HG02885 (cell line): Measurements from ENCODE around the gene DNM2.
"Not testable (repeated sequence)": the region's sequence is repeated elsewhere in the genome, so short reads cannot be mapped to it uniquely, and the experiment has no call there.

Experiments used
- ATAC-seq: cut with Tn5 transposase; IDR thresholded peaks from one replicate; pipeline ENCODE4 v1.9.1; 2021; ENCODE audit warnings: mild to moderate bottlenecking; ENCODE audit not compliant: unreplicated experiment, poor library complexity

The DNM2 gene

DNA sequence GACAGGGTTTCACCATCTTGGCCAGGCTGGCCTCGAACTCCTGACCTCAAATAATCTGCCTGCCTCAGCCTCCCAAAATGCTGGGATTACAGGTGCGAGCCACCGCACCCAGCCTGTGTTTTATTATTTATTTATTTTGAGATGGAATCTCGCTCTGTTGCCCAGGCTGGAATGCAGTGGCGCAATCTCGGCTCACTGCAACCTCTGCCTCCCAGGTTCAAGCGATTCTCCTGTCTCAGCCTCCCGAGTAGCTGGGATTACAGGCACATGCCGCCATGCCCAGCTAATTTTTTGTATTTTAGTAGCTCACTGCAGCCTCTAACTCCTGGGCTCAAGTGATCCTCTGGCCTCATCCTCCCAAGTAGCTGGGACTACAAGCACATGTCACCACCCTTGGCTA, 159.7 kb downstream of the DNM2 start:
- ATAC-seq: not testable (repeated sequence)

GRCh38 chr19:10878253-10878652, 160.4 kb downstream of the DNM2 start:
- no peak for ATAC-seq
